Hepatocyte (in vitro differentiated cells): ENCODE measurements around the gene CC2D1A. TPM values are rescaled to one million over a fixed set of nuclear protein-coding genes. Genes with fewer than 3 reads are reported as not detected.

ENCODE experiments used
- DNase-seq: peaks from one replicate; pipeline ENCODE4 v3.0.0-alpha.2; 2016; ENCODE audit warnings: low spot score
- H2AFZ ChIP-seq: fragments of 200-600 bp; sonication (generic); 2 replicates; pipeline ENCODE4 v1.6.0; 2016; ENCODE audit warnings: antibody characterized with exemption, mild to moderate bottlenecking
- H3K27ac ChIP-seq: fragments of 200-600 bp; sonication (generic); 2 replicates; pipeline ENCODE4 v1.5.1; 2016; ENCODE audit warnings: mild to moderate bottlenecking
- H3K27me3 ChIP-seq: fragments of 200-600 bp; sonication (generic); 2 replicates; pipeline ENCODE4 v1.6.1; 2016
- H3K36me3 ChIP-seq: fragments of 200-600 bp; sonication (generic); replicated peaks from 2 replicates; pipeline ENCODE4 v1.5.1; 2016; ENCODE audit warnings: low read depth; ENCODE audit not compliant: insufficient read depth
- H3K4me1 ChIP-seq: fragments of 200-600 bp; sonication (generic); 2 replicates; pipeline ENCODE4 v1.5.1; 2016; ENCODE audit warnings: mild to moderate bottlenecking, moderate library complexity; ENCODE audit not compliant: insufficient read depth
- H3K4me2 ChIP-seq: fragments of 200-600 bp; sonication (generic); 2 replicates; pipeline ENCODE4 v1.6.0; 2016
- H3K4me3 ChIP-seq: fragments of 200-600 bp; sonication (generic); 2 replicates; pipeline ENCODE4 v1.5.1; 2016; ENCODE audit warnings: mild to moderate bottlenecking
- H3K79me2 ChIP-seq: fragments of 200-600 bp; sonication (generic); 2 replicates; pipeline ENCODE4 v1.6.0; 2017; ENCODE audit warnings: mild to moderate bottlenecking
- H3K9me2 ChIP-seq: fragments of 200-600 bp; sonication (generic); replicated peaks from 2 replicates; pipeline ENCODE4 v1.6.0; 2017; ENCODE audit warnings: mild to moderate bottlenecking; ENCODE audit not compliant: insufficient read depth
- H3K9me3 ChIP-seq: fragments of 200-600 bp; sonication (generic); 2 replicates; pipeline ENCODE4 v1.5.1; 2016; ENCODE audit warnings: low read depth, mild to moderate bottlenecking
- H4K20me1 ChIP-seq: fragments of 200-600 bp; sonication (generic); 2 replicates; pipeline ENCODE4 v1.6.0; 2016; ENCODE audit warnings: mild to moderate bottlenecking; ENCODE audit not compliant: insufficient read depth, poor library complexity, severe bottlenecking
- CTCF ChIP-seq: fragments of 200-600 bp; sonication (generic); IDR thresholded peaks from 2 replicates; pipeline ENCODE4 v1.5.1; 2016; ENCODE audit warnings: antibody characterized with exemption, mild to moderate bottlenecking; ENCODE audit not compliant: poor library complexity
- EZH2 ChIP-seq: fragments of 200-600 bp; sonication (generic); IDR thresholded peaks from 2 replicates; pipeline ENCODE4 v1.6.1; 2016; ENCODE audit warnings: antibody characterized with exemption, mild to moderate bottlenecking, borderline replicate concordance
- EZH2phosphoT487 ChIP-seq: fragments of 200-600 bp; sonication (generic); IDR thresholded peaks from one replicate; pipeline ENCODE4 v1.6.1; 2018; ENCODE audit warnings: antibody characterized with exemption, mild to moderate bottlenecking, low read depth, moderate library complexity; ENCODE audit not compliant: unreplicated experiment, severe bottlenecking
- WGBS: methylation state at CpG from one replicate; pipeline ENCODE4 v1.1.6; 2016; ENCODE audit warnings: low lambda C conversion rate; ENCODE audit errors: missing lambda C conversion rate; 5-methylcytosine and 5-hydroxymethylcytosine counted together
- polyA plus RNA-seq: library from polyadenylated mRNA; unstranded; fragments of >200 nt; fragmentation: Nextera tagmentation; extraction: Ambion mirVana; gene quantifications from 2 replicates; pipeline ENCODE4 v1.2.1, GENCODE V29; 2016
- total RNA-seq: library from RNA; depleted of rRNA; stranded (reverse); fragments of >200 nt; gene quantifications from 2 replicates; pipeline ENCODE4 v1.2.3, GENCODE V29; 2014

CC2D1A gene
- total and polyA plus RNA-seq, 2 experiments from 2014 or later, result 20.8 to 43.3 TPM

DNA sequence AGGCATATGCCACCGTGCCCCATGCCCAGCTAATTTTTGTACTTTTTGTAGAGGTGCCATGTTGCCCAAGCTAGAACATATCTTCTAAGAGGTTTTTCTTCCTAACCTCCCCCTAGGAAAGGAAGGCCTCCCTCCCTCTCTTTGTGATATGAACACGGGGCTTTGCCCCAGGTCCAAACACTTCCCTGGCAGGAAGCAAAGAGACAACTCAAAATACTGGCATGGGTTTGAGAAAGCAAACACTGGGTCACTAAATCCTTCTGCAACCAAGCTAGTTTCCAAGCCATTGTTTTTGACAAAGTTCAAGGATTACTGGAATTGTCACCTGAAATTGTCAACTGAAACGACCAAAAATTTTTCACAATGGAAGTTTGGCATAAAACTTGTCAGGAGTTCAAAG is 8.8 kb downstream of the CC2D1A start:
- no peak overlapping the region for H3K27ac ChIP-seq
- no peaks in the 10 kb centered on the region for H4K20me1 ChIP-seq
- H3K4me2 ChIP-seq, result no peak overlapping the region
- H3K4me3 ChIP-seq, result no peak overlapping the region
- H3K36me3 ChIP-seq, result no peaks in the 10 kb centered on the region
- 92% methylated on average over 3 of the region's 3 CpGs for WGBS
- no peaks in the 10 kb centered on the region for H3K9me3 ChIP-seq
- no peaks in the 10 kb centered on the region for H3K27me3 ChIP-seq
- H3K79me2 ChIP-seq, result no peaks in the 10 kb centered on the region
- H3K4me1 ChIP-seq, result no peaks in the 10 kb centered on the region
- no peak overlapping the region for H2AFZ ChIP-seq
- DNase-seq, result no peak
- no peaks in the 10 kb centered on the region for H3K9me2 ChIP-seq
- TF ChIP-seq EZH2phosphoT487, result no peak
- TF ChIP-seq EZH2, result no peak
- TF ChIP-seq CTCF, result no peak

GRCh38 chr19:13917888-13918406 is 11.9 kb downstream of the CC2D1A start:
- 97% methylated on average over 14 of the region's 14 CpGs for WGBS
- no peaks in the 10 kb centered on the region for H4K20me1 ChIP-seq
- H3K9me2 ChIP-seq, result no peaks in the 10 kb centered on the region
- H3K79me2 ChIP-seq, result no peaks in the 10 kb centered on the region
- H2AFZ ChIP-seq, result no peak overlapping the region
- H3K27me3 ChIP-seq, result no peaks in the 10 kb centered on the region
- H3K4me2 ChIP-seq, result no peak overlapping the region
- H3K36me3 ChIP-seq, result no peaks in the 10 kb centered on the region
- H3K9me3 ChIP-seq, result no peaks in the 10 kb centered on the region
- no peak overlapping the region for H3K27ac ChIP-seq
- TF ChIP-seq EZH2phosphoT487 (no peak), EZH2 (no peak), CTCF (no peak)
- H3K4me3 ChIP-seq, result no peak overlapping the region
- no peak for DNase-seq
- H3K4me1 ChIP-seq, result no peaks in the 10 kb centered on the region

GRCh38 chr19:13918726-13919411 is 12.9 kb downstream of the CC2D1A start:
- no peaks in the 10 kb centered on the region for H3K9me2 ChIP-seq
- H3K27me3 ChIP-seq, result no peaks in the 10 kb centered on the region
- no peaks in the 10 kb centered on the region for H4K20me1 ChIP-seq
- no peaks in the 10 kb centered on the region for H3K36me3 ChIP-seq
- TF ChIP-seq CTCF (no peak), EZH2phosphoT487 (no peak), EZH2 (no peak)
- H3K9me3 ChIP-seq, result no peaks in the 10 kb centered on the region
- 94% methylated on average over 20 of the region's 34 CpGs for WGBS
- DNase-seq, result no peak
- H2AFZ ChIP-seq, result no peak overlapping the region
- H3K27ac ChIP-seq, result no peak overlapping the region
- H3K4me3 ChIP-seq, result no peak overlapping the region
- no peaks in the 10 kb centered on the region for H3K79me2 ChIP-seq
- no peaks in the 10 kb centered on the region for H3K4me1 ChIP-seq
- H3K4me2 ChIP-seq, result no peak overlapping the region
